ENCODE measurements around the gene SP110.
"Not testable (repeated sequence)": the region's sequence is repeated elsewhere in the genome, so short reads cannot be mapped to it uniquely, and the experiment has no call there.

SP110 gene

GRCh38 chr2:230219419-230220331 lies at the start of gene SP110:
SP110 (minus strand) TSS chr2:230219984; CDS start chr2:230216927, 3,057 bp downstream.
- peak within 1 kb of the TSS; percentile 94 for H3K27ac Mint-ChIP-seq
- H3K27me3 Mint-ChIP-seq = no peaks in the 10 kb centered on the region
- DNase-seq (ENCODE audit: low spot score in 2 of 2) = peak; percentile 63 to 72
- H3K4me3 Mint-ChIP-seq = peak within 1 kb of the TSS; percentile 93
- peaks cover 58% of the 10 kb centered on the region for H3K4me1 Mint-ChIP-seq
- H3K9me3 Mint-ChIP-seq = no peaks in the 10 kb centered on the region
- peaks cover 26% of the 10 kb centered on the region for H3K36me3 Mint-ChIP-seq
- peak; percentile 75 for ATAC-seq (ENCODE audit: low read depth)

GRCh38 chr2:230268606-230269243 lies 48.9 kb upstream of the SP110 start:
- Mint-ChIP-seq H3K9me3 (no peaks in the 10 kb centered on the region), H3K4me3 (peak overlapping the region; percentile 49), H3K36me3 (peaks cover 63% of the 10 kb centered on the region), H3K27ac (peak overlapping the region; percentile 61), H3K4me1 (peaks cover 45% of the 10 kb centered on the region), H3K27me3 (no peaks in the 10 kb centered on the region)
- DNase-seq (ENCODE audit: low spot score in 2 of 2) = no peak
- no peak for ATAC-seq (ENCODE audit: low read depth)

- no peaks in the 10 kb centered on the region for H3K9me3 Mint-ChIP-seq
- H3K4me3 Mint-ChIP-seq = peak overlapping the region; percentile 15
Measured at GRCh38 chr2:230267556-230267955, 47.8 kb upstream of the SP110 start.

GRCh38 chr2:230267059-230267458 lies 47.3 kb upstream of the SP110 start:
- Mint-ChIP-seq H3K27ac (peak overlapping the region; percentile 85), H3K36me3 (peaks cover 58% of the 10 kb centered on the region), H3K9me3 (no peaks in the 10 kb centered on the region), H3K4me1 (peaks cover 51% of the 10 kb centered on the region), H3K4me3 (peak overlapping the region; percentile 15), H3K27me3 (no peaks in the 10 kb centered on the region)
- ATAC-seq (ENCODE audit: low read depth) (peak; percentile 24), DNase-seq (ENCODE audit: low spot score in 2 of 2) (no peak)

More at GRCh38 chr2:230267556-230267955, 47.8 kb upstream of the SP110 start:
- Mint-ChIP-seq H3K36me3 (peaks cover 59% of the 10 kb centered on the region), H3K27me3 (no peaks in the 10 kb centered on the region), H3K4me1 (peaks cover 48% of the 10 kb centered on the region), H3K27ac (peak overlapping the region; percentile 85)
- ATAC-seq (ENCODE audit: low read depth) (peak; percentile 64), DNase-seq (ENCODE audit: low spot score in 2 of 2) (no peak)

GRCh38 chr2:230266638-230267037 lies 46.9 kb upstream of the SP110 start:
- H3K4me3 Mint-ChIP-seq = peak overlapping the region; percentile 6
- H3K4me1 Mint-ChIP-seq = peaks cover 55% of the 10 kb centered on the region
- peak; percentile 76 for ATAC-seq (ENCODE audit: low read depth)
- peak in 1 of 2 donors; percentile 25 for DNase-seq (ENCODE audit: low spot score in 2 of 2)
- no peaks in the 10 kb centered on the region for H3K9me3 Mint-ChIP-seq
- peak overlapping the region; percentile 85 for H3K27ac Mint-ChIP-seq
- H3K36me3 Mint-ChIP-seq = peaks cover 59% of the 10 kb centered on the region
- H3K27me3 Mint-ChIP-seq = no peaks in the 10 kb centered on the region

- ATAC-seq (ENCODE audit: low read depth); H3K4me3 Mint-ChIP-seq; DNase-seq (ENCODE audit: low spot score in 2 of 2); H3K9me3 Mint-ChIP-seq; H3K27me3 Mint-ChIP-seq: not testable (repeated sequence)
- H3K36me3 Mint-ChIP-seq = peaks cover 62% of the 10 kb centered on the region
- H3K27ac Mint-ChIP-seq = peak overlapping the region; percentile 66
- peaks cover 68% of the 10 kb centered on the region for H3K4me1 Mint-ChIP-seq
Measured at GRCh38 chr2:230264945-230265344, 45.2 kb upstream of the SP110 start.

GRCh38 chr2:230262246-230262645 lies 42.5 kb upstream of the SP110 start:
- H3K4me1 Mint-ChIP-seq = peaks cover 63% of the 10 kb centered on the region
- H3K9me3 Mint-ChIP-seq = peaks cover 2% of the 10 kb centered on the region
- peak; percentile 26 for ATAC-seq (ENCODE audit: low read depth)
- peak overlapping the region; percentile 75 for H3K27ac Mint-ChIP-seq
- H3K4me3 Mint-ChIP-seq = peak overlapping the region; percentile 35
- H3K36me3 Mint-ChIP-seq = peaks cover 51% of the 10 kb centered on the region
- DNase-seq (ENCODE audit: low spot score in 2 of 2) = no peak
- no peaks in the 10 kb centered on the region for H3K27me3 Mint-ChIP-seq

- peaks cover 33% of the 10 kb centered on the region for H3K36me3 Mint-ChIP-seq
- peaks cover 49% of the 10 kb centered on the region for H3K4me1 Mint-ChIP-seq
- peak overlapping the region; percentile 62 for H3K27ac Mint-ChIP-seq
- no peaks in the 10 kb centered on the region for H3K27me3 Mint-ChIP-seq
- peaks cover 2% of the 10 kb centered on the region for H3K9me3 Mint-ChIP-seq
- ATAC-seq (ENCODE audit: low read depth) (no peak), DNase-seq (ENCODE audit: low spot score in 2 of 2) (no peak)
- H3K4me3 Mint-ChIP-seq = no peak overlapping the region
Measured at GRCh38 chr2:230258483-230258882, 38.7 kb upstream of the SP110 start.

GRCh38 chr2:230256733-230257332 lies 37.0 kb upstream of the SP110 start:
- no peak overlapping the region for H3K4me3 Mint-ChIP-seq
- peak overlapping the region; percentile 62 for H3K27ac Mint-ChIP-seq
- ATAC-seq (ENCODE audit: low read depth) = no peak

GRCh38 chr2:230254152-230254881 lies 34.5 kb upstream of the SP110 start:
- no peak overlapping the region for H3K4me3 Mint-ChIP-seq
- no peaks in the 10 kb centered on the region for H3K9me3 Mint-ChIP-seq
- no peak for ATAC-seq (ENCODE audit: low read depth)

More at GRCh38 chr2:230256733-230257332, 37.0 kb upstream of the SP110 start:
- Mint-ChIP-seq H3K9me3 (peaks cover 2% of the 10 kb centered on the region), H3K27me3 (no peaks in the 10 kb centered on the region), H3K36me3 (peaks cover 23% of the 10 kb centered on the region), H3K4me1 (peaks cover 38% of the 10 kb centered on the region)
- no peak for DNase-seq (ENCODE audit: low spot score in 2 of 2)

GRCh38 chr2:230250231-230250630 lies 30.4 kb upstream of the SP110 start:
- Mint-ChIP-seq H3K36me3 (peaks cover 4% of the 10 kb centered on the region), H3K4me3 (no peak overlapping the region), H3K9me3 (no peaks in the 10 kb centered on the region), H3K27ac (no peak overlapping the region), H3K27me3 (no peaks in the 10 kb centered on the region), H3K4me1 (no peaks in the 10 kb centered on the region)
- no peak for ATAC-seq (ENCODE audit: low read depth)
- DNase-seq (ENCODE audit: low spot score in 2 of 2) = no peak

More at GRCh38 chr2:230254152-230254881, 34.5 kb upstream of the SP110 start:
- Mint-ChIP-seq H3K27ac (no peak overlapping the region), H3K4me1 (peaks cover 18% of the 10 kb centered on the region), H3K36me3 (peaks cover 5% of the 10 kb centered on the region), H3K27me3 (no peaks in the 10 kb centered on the region)
- DNase-seq (ENCODE audit: low spot score in 2 of 2) = no peak

GRCh38 chr2:230246206-230246605 lies 26.4 kb upstream of the SP110 start:
- DNase-seq (ENCODE audit: low spot score in 2 of 2) (no peak), ATAC-seq (ENCODE audit: low read depth) (no peak)
- Mint-ChIP-seq H3K27me3 (no peaks in the 10 kb centered on the region), H3K4me1 (peaks cover 14% of the 10 kb centered on the region), H3K4me3 (no peak overlapping the region), H3K27ac (no peak overlapping the region), H3K9me3 (no peaks in the 10 kb centered on the region), H3K36me3 (peaks cover 20% of the 10 kb centered on the region)

- ATAC-seq (ENCODE audit: low read depth) = no peak
- H3K27ac Mint-ChIP-seq = no peak overlapping the region
- no peak overlapping the region for H3K4me3 Mint-ChIP-seq
- peaks cover 15% of the 10 kb centered on the region for H3K4me1 Mint-ChIP-seq
- H3K27me3 Mint-ChIP-seq = no peaks in the 10 kb centered on the region
- no peak for DNase-seq (ENCODE audit: low spot score in 2 of 2)
- peaks cover 24% of the 10 kb centered on the region for H3K36me3 Mint-ChIP-seq
- H3K9me3 Mint-ChIP-seq = no peaks in the 10 kb centered on the region
Measured at GRCh38 chr2:230244211-230244610, 24.4 kb upstream of the SP110 start.

All from memory B cell (primary cell).